Measurements from ENCODE around the gene KCTD1.
A peak's percentile ranks its signal among the peaks of the same experiment; 100 is the strongest.

KCTD1 gene

GRCh38 chr18:26547646-26548414 lies 523 bp downstream of the KCTD1 start:
- peak; percentile 60 for DNase-seq

GRCh38 chr18:26546875-26547645 lies 1.3 kb downstream of the KCTD1 start:
- DNase-seq: no peak

- DNase-seq: no peak
These were observed 2.0 kb downstream of the KCTD1 start for GRCh38 chr18:26546170-26546874.

- no peak for DNase-seq
These were observed 2.8 kb downstream of the KCTD1 start for GRCh38 chr18:26545335-26546123.

GRCh38 chr18:26544451-26544850 lies 3.9 kb downstream of the KCTD1 start:
- no peak for DNase-seq

- DNase-seq: no peak
These were observed 5.0 kb downstream of the KCTD1 start for GRCh38 chr18:26543373-26543772.

- no peak for DNase-seq
These were observed 8.2 kb downstream of the KCTD1 start for GRCh38 chr18:26540043-26540628.

GRCh38 chr18:26538524-26538923 lies 9.8 kb downstream of the KCTD1 start:
- no peak for DNase-seq

- DNase-seq: no peak
These were observed 11.7 kb downstream of the KCTD1 start for GRCh38 chr18:26536664-26537063.

- DNase-seq: no peak
These were observed 12.3 kb downstream of the KCTD1 start for GRCh38 chr18:26536032-26536431.

- DNase-seq: no peak
These were observed 12.7 kb downstream of the KCTD1 start for GRCh38 chr18:26535630-26536029.

- no peak for DNase-seq
These were observed 15.7 kb downstream of the KCTD1 start for GRCh38 chr18:26532367-26533340.

- no peak for DNase-seq
These were observed 16.6 kb downstream of the KCTD1 start for GRCh38 chr18:26531605-26532298.

GRCh38 chr18:26526966-26527234 lies 21.5 kb downstream of the KCTD1 start:
- DNase-seq: no peak

- no peak for DNase-seq
These were observed 22.0 kb downstream of the KCTD1 start for GRCh38 chr18:26526128-26526965.

- DNase-seq: no peak
These were observed 23.6 kb downstream of the KCTD1 start for GRCh38 chr18:26524504-26525351.

GRCh38 chr18:26524002-26524401 lies 24.4 kb downstream of the KCTD1 start:
- DNase-seq: no peak

GRCh38 chr18:26521617-26522016 lies 26.7 kb downstream of the KCTD1 start:
- no peak for DNase-seq

GRCh38 chr18:26520974-26521373 lies 27.4 kb downstream of the KCTD1 start:
- no peak for DNase-seq

All from activated T-cell treated with anti-CD3 and anti-CD28 coated beads, Interleukin-2, amount 50 U/mL, for 1 hour (primary cell).